Neural cell (in vitro differentiated cells): Measurements from ENCODE around the gene SF3B2. TPM values are rescaled to one million over a fixed set of nuclear protein-coding genes. Genes with fewer than 3 reads are reported as not detected.

Source experiments
- H2AFZ ChIP-seq: fragments of 200-600, 300-800 bp; sonication (generic), shearing (Covaris generic); 2 replicates; pipeline ENCODE4 v1.6.0; 2014; ENCODE audit warnings: low read depth, mild to moderate bottlenecking, antibody characterized with exemption, low read length, moderate library complexity
- H3F3A ChIP-seq: fragments of 200-600 bp; shearing (Covaris generic); 2 replicates; pipeline ENCODE4 v1.6.1; 2016; ENCODE audit warnings: mild to moderate bottlenecking, moderate library complexity, mixed read lengths, antibody characterized with exemption, low read length; ENCODE audit not compliant: insufficient read depth, poor library complexity, severe bottlenecking
- H3K27ac ChIP-seq: fragments of 200-600, 300-800 bp; sonication (generic), shearing (Covaris generic); 2 replicates; pipeline ENCODE4 v1.5.1; 2014; ENCODE audit warnings: mild to moderate bottlenecking, low read length, moderate library complexity
- H3K27me3 ChIP-seq: fragments of 300-800, 200-600 bp; sonication (generic), shearing (Covaris generic); 2 replicates; pipeline ENCODE4 v1.6.0; 2014; ENCODE audit warnings: mild to moderate bottlenecking, low read depth, low read length, moderate library complexity; ENCODE audit not compliant: insufficient read depth
- H3K36me3 ChIP-seq: fragments of 300-800, 200-600 bp; sonication (generic), shearing (Covaris generic); 2 replicates; pipeline ENCODE4 v1.5.1; 2014; ENCODE audit warnings: mild to moderate bottlenecking, antibody characterized with exemption, low read length, moderate library complexity; ENCODE audit not compliant: insufficient read depth
- H3K4me2 ChIP-seq: fragments of 300-800, 200-600 bp; sonication (generic), shearing (Covaris generic); 2 replicates; pipeline ENCODE4 v1.6.0; 2014; ENCODE audit warnings: mild to moderate bottlenecking, low read length
- H3K4me3 ChIP-seq: fragments of 300-800, 200-600 bp; sonication (generic), shearing (Covaris generic); 2 replicates; pipeline ENCODE4 v1.5.1; 2014; ENCODE audit warnings: mild to moderate bottlenecking, low read length, moderate library complexity
- H3K79me2 ChIP-seq: fragments of 200-600 bp; shearing (Covaris generic); replicated peaks from 2 replicates; pipeline ENCODE4 v1.6.0; 2014; ENCODE audit warnings: mild to moderate bottlenecking, low read length, moderate library complexity; ENCODE audit not compliant: insufficient read depth
- H3K9ac ChIP-seq: fragments of 300-800, 200-600 bp; sonication (generic), shearing (Covaris generic); 2 replicates; pipeline ENCODE4 v1.6.1; 2016; ENCODE audit warnings: mild to moderate bottlenecking, low read length, mixed read lengths
- H3K9me2 ChIP-seq: fragments of 200-600 bp; shearing (Covaris generic); 2 replicates; pipeline ENCODE4 v1.6.1; 2016; ENCODE audit warnings: mild to moderate bottlenecking, low read length, mixed read lengths; ENCODE audit not compliant: insufficient read depth
- H3K9me3 ChIP-seq: fragments of 200-600, 300-800 bp; sonication (generic), shearing (Covaris generic); 2 replicates; pipeline ENCODE4 v1.6.1; 2016; ENCODE audit warnings: mild to moderate bottlenecking, mixed run types, low read length, moderate library complexity, mixed read lengths
- H4K20me1 ChIP-seq: fragments of 200-600 bp; shearing (Covaris generic); 2 replicates; pipeline ENCODE4 v1.6.1; 2016; ENCODE audit warnings: mild to moderate bottlenecking, mixed run types; ENCODE audit not compliant: insufficient read depth
- CTCF ChIP-seq: fragments of 450-650 bp; IDR thresholded peaks from 2 replicates; pipeline ENCODE4 v1.5.1; 2014; ENCODE audit warnings: antibody characterized with exemption, mild to moderate bottlenecking, moderate library complexity; ENCODE audit not compliant: poor library complexity, severe bottlenecking
- EP300 ChIP-seq: fragments of 450-650 bp; conservative IDR thresholded peaks from 2 replicates; pipeline ENCODE4 v1.6.1; 2014; ENCODE audit warnings: antibody characterized with exemption, mild to moderate bottlenecking, moderate library complexity; ENCODE audit not compliant: poor library complexity, severe bottlenecking
- EZH2 ChIP-seq: fragments of 200-600, 300-800 bp; shearing (Covaris generic), sonication (generic); IDR thresholded peaks from 2 replicates; pipeline ENCODE4 v1.6.1; 2014; ENCODE audit warnings: antibody characterized with exemption, low read length, borderline replicate concordance, mild to moderate bottlenecking; ENCODE audit not compliant: insufficient read depth, poor library complexity, severe bottlenecking
- MXI1 ChIP-seq: fragments of 450-650 bp; conservative IDR thresholded peaks from 2 replicates; pipeline ENCODE4 v1.6.1; 2014; ENCODE audit warnings: antibody characterized with exemption, mild to moderate bottlenecking; ENCODE audit not compliant: poor library complexity, severe bottlenecking
- POLR2AphosphoS5 ChIP-seq: IDR thresholded peaks from 2 replicates; pipeline ENCODE4 v1.6.1; 2012
- RAD21 ChIP-seq: fragments of 450-650 bp; conservative IDR thresholded peaks from 2 replicates; pipeline ENCODE4 v1.6.1; 2014; ENCODE audit warnings: antibody characterized with exemption, mild to moderate bottlenecking, moderate library complexity
- REST ChIP-seq: IDR thresholded peaks from 2 replicates; pipeline ENCODE4 v1.6.1; 2012; ENCODE audit warnings: borderline replicate concordance
- SMC3 ChIP-seq: fragments of 450-650 bp; conservative IDR thresholded peaks from 2 replicates; pipeline ENCODE4 v1.6.1; 2014; ENCODE audit warnings: antibody characterized with exemption, mild to moderate bottlenecking, moderate library complexity; ENCODE audit not compliant: poor library complexity
- TAF1 ChIP-seq: IDR thresholded peaks from 2 replicates; pipeline ENCODE4 v1.6.1; 2012; ENCODE audit warnings: low read depth
- polyA plus RNA-seq: library from polyadenylated mRNA; depleted of rRNA; stranded (reverse); fragments of >200 nt; gene quantifications from 2 replicates; pipeline ENCODE4 v1.2.3, GENCODE V29; 2014

Gene SF3B2
- polyA plus RNA-seq, 1 donor from 2014 or later, result 121 TPM

DNA sequence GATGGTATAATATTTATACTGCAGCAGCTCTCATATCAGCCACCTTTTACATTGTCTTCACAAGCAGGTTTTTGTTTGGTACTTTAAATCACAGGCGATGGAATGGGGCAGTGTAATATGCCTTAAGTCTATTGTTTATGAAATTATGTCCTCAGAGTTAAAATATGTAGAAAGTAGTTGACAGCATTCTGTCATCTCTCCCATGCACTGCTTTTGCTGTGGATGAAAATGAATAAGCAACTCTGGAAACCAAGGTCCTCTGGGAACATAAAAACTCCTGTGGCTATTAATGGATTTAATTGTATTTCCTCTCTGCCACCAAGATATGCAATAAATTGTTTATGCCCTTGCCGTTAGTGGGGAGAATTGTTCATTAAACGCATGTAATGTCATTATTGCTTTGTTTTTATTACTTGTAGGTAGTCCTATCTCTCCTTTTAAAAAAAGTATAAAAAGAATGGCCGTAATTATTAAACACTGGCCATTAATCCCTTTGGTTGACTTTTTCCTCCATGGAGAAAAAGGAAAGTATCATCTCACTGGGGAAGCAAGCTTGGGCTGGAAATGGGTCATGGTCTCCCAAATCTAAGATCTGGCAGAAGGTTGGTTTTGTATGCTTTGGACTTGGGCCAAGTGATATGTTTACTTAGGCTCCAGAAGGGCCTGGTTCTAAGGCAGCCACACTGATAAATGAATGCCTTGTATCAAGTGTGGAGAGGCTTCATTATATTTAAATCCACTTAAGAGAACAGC, 31.0 kb downstream of the SF3B2 start:
- Histone ChIP-seq H3K27me3 (no peaks in the 10 kb centered on the region), H2AFZ (no peak overlapping the region), H4K20me1 (no peaks in the 10 kb centered on the region), H3K9me2 (no peaks in the 10 kb centered on the region), H3K79me2 (peaks cover 14% of the 10 kb centered on the region), H3K9me3 (no peaks in the 10 kb centered on the region), H3K4me3 (no peak overlapping the region), H3F3A (no peaks in the 10 kb centered on the region), H3K27ac (no peak overlapping the region), H3K9ac (no peak overlapping the region), H3K36me3 (no peaks in the 10 kb centered on the region), H3K4me2 (no peak overlapping the region)
- TF ChIP-seq RAD21, result no peak
- TF ChIP-seq REST, result no peak
- TF ChIP-seq SMC3, result no peak
- TF ChIP-seq MXI1, result no peak
- TF ChIP-seq TAF1, result no peak
- no peak for TF ChIP-seq CTCF
- TF ChIP-seq EZH2, result no peak
- TF ChIP-seq EP300, result no peak
- no peak for TF ChIP-seq POLR2AphosphoS5

- TF ChIP-seq POLR2AphosphoS5 (no peak), REST (no peak), RAD21 (no peak), SMC3 (no peak), TAF1 (no peak), CTCF (no peak), EP300 (no peak), EZH2 (no peak), MXI1 (no peak)
- Histone ChIP-seq H3K9me2 (no peaks in the 10 kb centered on the region), H3K9ac (no peak overlapping the region), H3F3A (no peaks in the 10 kb centered on the region), H3K4me3 (no peak overlapping the region), H2AFZ (no peak overlapping the region), H3K27me3 (no peaks in the 10 kb centered on the region), H3K27ac (no peak overlapping the region), H3K4me2 (no peak overlapping the region), H3K36me3 (no peaks in the 10 kb centered on the region), H3K9me3 (no peaks in the 10 kb centered on the region), H3K79me2 (peaks cover 20% of the 10 kb centered on the region), H4K20me1 (no peaks in the 10 kb centered on the region)
Observed at GRCh38 chr11:66083767-66084166, 31.6 kb downstream of the SF3B2 start.
